Measurements from ENCODE around the gene CALHM6.

DNA sequence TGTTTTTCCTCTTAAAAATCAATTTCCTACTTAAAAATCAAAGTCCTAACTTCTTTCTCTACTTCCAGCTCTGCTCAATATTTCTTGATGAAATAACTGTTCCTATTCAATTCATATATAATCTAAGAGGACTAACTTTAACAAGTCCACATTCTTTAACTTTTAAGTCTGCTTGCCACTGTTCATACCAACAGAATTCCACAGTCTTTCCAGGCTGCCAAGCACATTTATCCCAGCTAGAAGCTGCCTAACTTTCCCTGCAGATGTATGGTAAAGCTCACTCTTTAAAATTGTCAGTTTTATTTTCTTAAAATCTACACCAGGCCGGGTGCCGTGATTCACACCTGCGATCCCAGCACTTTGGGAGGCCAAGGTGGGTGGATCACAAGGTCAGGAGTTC lies 11.5 kb downstream of the CALHM6 start:
- TF ChIP-seq, protein P1, sequence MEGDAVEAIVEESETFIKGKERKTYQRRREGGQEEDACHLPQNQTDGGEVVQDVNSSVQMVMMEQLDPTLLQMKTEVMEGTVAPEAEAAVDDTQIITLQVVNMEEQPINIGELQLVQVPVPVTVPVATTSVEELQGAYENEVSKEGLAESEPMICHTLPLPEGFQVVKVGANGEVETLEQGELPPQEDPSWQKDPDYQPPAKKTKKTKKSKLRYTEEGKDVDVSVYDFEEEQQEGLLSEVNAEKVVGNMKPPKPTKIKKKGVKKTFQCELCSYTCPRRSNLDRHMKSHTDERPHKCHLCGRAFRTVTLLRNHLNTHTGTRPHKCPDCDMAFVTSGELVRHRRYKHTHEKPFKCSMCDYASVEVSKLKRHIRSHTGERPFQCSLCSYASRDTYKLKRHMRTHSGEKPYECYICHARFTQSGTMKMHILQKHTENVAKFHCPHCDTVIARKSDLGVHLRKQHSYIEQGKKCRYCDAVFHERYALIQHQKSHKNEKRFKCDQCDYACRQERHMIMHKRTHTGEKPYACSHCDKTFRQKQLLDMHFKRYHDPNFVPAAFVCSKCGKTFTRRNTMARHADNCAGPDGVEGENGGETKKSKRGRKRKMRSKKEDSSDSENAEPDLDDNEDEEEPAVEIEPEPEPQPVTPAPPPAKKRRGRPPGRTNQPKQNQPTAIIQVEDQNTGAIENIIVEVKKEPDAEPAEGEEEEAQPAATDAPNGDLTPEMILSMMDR (IDR thresholded peaks at IDR 0.05), result no peak
- no peak for TF ChIP-seq EZH2 (IDR thresholded peaks at IDR 0.05; ENCODE audit: borderline replicate concordance, insufficient read depth, low read depth, low read length, poor library complexity, severe bottlenecking)
